Cardiac muscle cell (in vitro differentiated cells and primary cell): Measurements from ENCODE around the gene PRKAR1B. TPM values are rescaled to one million over a fixed set of nuclear protein-coding genes. Genes with fewer than 3 reads are reported as not detected.

Source experiments
- DNase-seq, 2 donors: peaks; one replicate each; pipeline versions ENCODE4 v3.0.0 to v3.0.0-alpha.2; 2010 to 2017; ENCODE audit warnings: low read depth in 1 of 2, low spot score in 1 of 2
- H3K27ac ChIP-seq: fragments of 200-600 bp; sonication (generic); 2 replicates; pipeline ENCODE4 v1.5.1; 2016
- H3K27me3 ChIP-seq: fragments of 200-600 bp; sonication (generic); 2 replicates; pipeline ENCODE4 v1.6.0; 2016; ENCODE audit warnings: control low read depth
- H3K36me3 ChIP-seq: fragments of 200-600 bp; sonication (generic); 2 replicates; pipeline ENCODE4 v1.5.1; 2016; ENCODE audit warnings: control low read depth
- H3K4me1 ChIP-seq: fragments of 200-600 bp; sonication (generic); 2 replicates; pipeline ENCODE4 v1.8.1; 2017; ENCODE audit warnings: low read depth, mild to moderate bottlenecking, mixed run types
- H3K4me3 ChIP-seq: fragments of 200-600 bp; sonication (generic); 2 replicates; pipeline ENCODE4 v1.5.1; 2016; ENCODE audit warnings: mild to moderate bottlenecking
- H3K9me3 ChIP-seq: fragments of 200-600 bp; sonication (generic); 2 replicates; pipeline ENCODE4 v1.5.1; 2017; ENCODE audit warnings: low read depth, mild to moderate bottlenecking, control low read depth
- CTCF ChIP-seq: IDR thresholded peaks from 2 replicates; pipeline ENCODE4 v1.5.1; 2012; ENCODE audit warnings: low read depth, mild to moderate bottlenecking, low read length
- polyA plus RNA-seq: library from polyadenylated mRNA; unstranded; fragments of >200 nt; fragmentation: Nextera tagmentation; extraction: Ambion mirVana; gene quantifications from 2 replicates; pipeline ENCODE4 v1.2.1, GENCODE V29; 2016
- total RNA-seq: library from RNA; depleted of rRNA; stranded (reverse); fragments of >200 nt; gene quantifications from 2 replicates; pipeline ENCODE4 v1.2.3, GENCODE V29; 2016

The PRKAR1B gene
- total and polyA plus RNA-seq, 2 experiments from 2014 or later = 32.8 to 40.2 TPM

DNA sequence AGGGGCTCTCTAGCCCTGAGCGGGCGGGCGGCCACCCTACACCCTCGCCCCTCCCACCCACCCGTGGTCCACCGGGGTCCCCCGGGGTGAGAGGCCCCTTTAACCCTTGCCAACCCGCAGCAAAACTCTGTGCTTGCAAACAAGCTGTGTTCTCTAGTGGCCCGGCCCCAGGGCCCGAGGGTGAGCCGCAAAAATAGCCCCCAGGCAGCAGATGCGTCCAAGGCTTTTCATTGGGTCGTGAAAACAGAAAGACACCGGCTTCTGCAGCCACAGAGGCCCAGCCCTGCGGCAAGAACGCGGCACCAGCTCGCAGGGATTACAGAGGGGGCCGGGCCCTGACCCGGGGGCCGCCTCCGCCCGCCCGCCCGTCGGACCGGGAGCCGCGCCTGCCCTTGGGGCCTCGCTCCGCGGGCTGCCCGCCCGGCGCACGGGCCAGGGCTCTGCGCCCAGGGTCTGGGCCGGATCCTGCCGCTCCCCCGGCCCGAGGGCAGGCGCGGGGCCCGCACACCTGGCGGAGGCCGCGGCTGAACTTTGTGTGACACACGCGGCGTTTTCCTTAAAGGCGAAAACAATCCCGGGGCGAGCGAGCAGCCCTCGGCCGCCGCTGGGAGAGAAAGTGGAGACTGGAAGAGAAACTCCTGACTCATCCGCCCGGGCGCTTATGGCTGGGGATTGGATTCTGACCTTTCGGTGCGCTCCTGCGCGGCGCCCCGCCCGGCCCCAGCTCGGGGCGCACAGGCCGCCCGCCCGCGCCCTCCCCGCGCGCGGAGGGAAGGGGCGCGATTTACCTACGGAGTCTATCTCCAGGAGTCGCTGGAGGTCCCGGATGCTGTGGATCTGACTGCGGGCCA is 210.2 kb downstream of the PRKAR1B start:
- Histone ChIP-seq H3K9me3 (no peaks in the 10 kb centered on the region), H3K36me3 (no peaks in the 10 kb centered on the region), H3K4me3 (peak overlapping the region; percentile 55), H3K27ac (peak overlapping the region; percentile 37), H3K27me3 (peaks cover 27% of the 10 kb centered on the region), H3K4me1 (peaks cover 17% of the 10 kb centered on the region)
- peak; percentile 65 to 76 for DNase-seq
- TF ChIP-seq CTCF = no peak

- peaks cover 12% of the 10 kb centered on the region for H3K4me1 ChIP-seq
- TF ChIP-seq CTCF = no peak
- no peak for DNase-seq
- no peaks in the 10 kb centered on the region for H3K36me3 ChIP-seq
- peak overlapping the region; percentile 37 for H3K27ac ChIP-seq
- H3K27me3 ChIP-seq = peaks cover 20% of the 10 kb centered on the region
- H3K9me3 ChIP-seq = no peaks in the 10 kb centered on the region
- peak overlapping the region; percentile 55 for H3K4me3 ChIP-seq
These were observed 210.9 kb downstream of the PRKAR1B start for GRCh38 chr7:516216-516605.

- H3K4me1 ChIP-seq = peaks cover 12% of the 10 kb centered on the region
These were observed 211.5 kb downstream of the PRKAR1B start for GRCh38 chr7:515628-516027.

GRCh38 chr7:514651-515598 is 212.2 kb downstream of the PRKAR1B start:
- Histone ChIP-seq H3K9me3 (no peaks in the 10 kb centered on the region), H3K4me1 (peaks cover 12% of the 10 kb centered on the region), H3K27ac (no peak overlapping the region), H3K36me3 (no peaks in the 10 kb centered on the region), H3K27me3 (peaks cover 8% of the 10 kb centered on the region), H3K4me3 (no peak overlapping the region)
- DNase-seq = peak in 1 of 2 donors; percentile 33
- no peak for TF ChIP-seq CTCF

More at GRCh38 chr7:515628-516027, 211.5 kb downstream of the PRKAR1B start:
- Histone ChIP-seq H3K27me3 (peaks cover 15% of the 10 kb centered on the region), H3K36me3 (no peaks in the 10 kb centered on the region), H3K9me3 (no peaks in the 10 kb centered on the region), H3K27ac (no peak overlapping the region), H3K4me3 (no peak overlapping the region)
- no peak for DNase-seq
- no peak for TF ChIP-seq CTCF

DNA sequence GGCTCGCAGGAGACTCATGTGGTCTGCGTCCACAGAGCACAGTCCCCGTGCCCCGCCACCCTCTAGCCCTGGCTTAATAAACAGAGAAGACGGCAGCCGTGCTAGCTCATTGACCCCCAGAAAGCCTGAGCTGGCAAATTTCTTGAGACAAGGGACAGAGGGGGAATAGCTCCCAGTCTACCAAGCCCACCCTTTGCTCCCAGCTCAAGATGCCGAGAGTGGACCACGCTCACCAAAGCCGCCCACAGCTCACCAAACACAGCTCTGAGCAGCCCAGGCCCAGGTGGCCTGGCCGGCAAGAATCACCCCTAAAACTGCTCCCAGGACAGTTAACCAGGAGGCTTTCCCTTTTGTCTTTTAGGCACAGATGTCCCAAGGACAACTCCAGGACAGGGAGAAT is 212.8 kb downstream of the PRKAR1B start:
- H3K36me3 ChIP-seq = no peaks in the 10 kb centered on the region
- no peak overlapping the region for H3K27ac ChIP-seq
- H3K27me3 ChIP-seq = peaks cover 6% of the 10 kb centered on the region
- no peak overlapping the region for H3K4me3 ChIP-seq
- TF ChIP-seq CTCF = no peak
- no peaks in the 10 kb centered on the region for H3K9me3 ChIP-seq
- DNase-seq = no peak
- H3K4me1 ChIP-seq = peaks cover 12% of the 10 kb centered on the region
